HG03045 (cell line): ENCODE data around the gene ADAMTS14.

Experiments used
- ATAC-seq: cut with Tn5 transposase; IDR thresholded peaks from one replicate; pipeline ENCODE4 v1.9.1; 2021; ENCODE audit warnings: mild to moderate bottlenecking, moderate library complexity; ENCODE audit not compliant: unreplicated experiment

The ADAMTS14 gene

DNA sequence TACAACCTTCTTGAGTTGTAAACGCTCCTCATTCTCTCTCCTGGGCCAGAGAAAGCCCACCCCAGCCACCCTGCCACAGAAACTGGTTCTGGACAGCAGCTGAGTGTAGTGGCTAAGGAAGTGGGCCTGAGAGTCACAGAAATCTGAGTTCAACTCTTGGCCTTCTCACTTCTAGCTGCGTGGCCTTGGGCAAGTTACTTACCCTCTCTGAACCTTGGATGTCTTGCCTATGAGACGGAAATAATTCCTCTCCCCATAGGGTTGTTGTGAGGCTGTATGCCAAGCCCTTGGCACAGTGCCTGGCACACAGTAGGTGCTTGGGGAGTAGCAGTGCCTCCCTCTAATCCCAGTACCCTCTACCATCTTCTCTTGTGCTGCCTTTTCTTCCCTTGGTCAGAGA is 51.5 kb downstream of the ADAMTS14 start:
- no peak for ATAC-seq

DNA sequence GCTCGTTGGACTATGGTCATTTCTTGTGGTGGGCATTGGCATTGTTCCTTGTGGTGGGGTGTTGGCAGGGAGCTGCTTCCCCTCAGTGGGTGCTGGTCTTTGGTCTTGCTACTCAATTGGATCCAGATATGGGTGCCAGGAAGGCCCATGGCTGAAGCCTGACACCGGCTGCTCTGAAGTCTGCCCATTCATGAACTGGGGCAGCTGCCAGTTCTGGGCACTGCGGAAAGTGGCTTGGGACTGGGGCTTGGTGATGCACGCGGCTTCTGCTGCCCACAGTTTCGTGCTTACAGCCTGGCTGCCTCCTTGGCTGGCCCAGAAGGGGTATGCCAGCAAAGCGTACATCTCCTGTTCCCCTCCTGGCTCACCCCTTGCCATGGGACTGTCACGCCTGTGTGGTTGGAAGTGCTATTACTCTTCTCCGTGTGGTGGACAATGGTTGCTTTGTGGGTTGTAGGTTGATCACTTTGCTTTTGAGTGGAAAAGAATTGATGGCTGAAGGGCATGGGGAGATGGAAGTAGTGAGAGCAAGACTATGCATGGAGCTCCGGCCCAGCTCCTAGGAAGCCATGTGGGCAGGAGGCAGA is 54.7 kb downstream of the ADAMTS14 start:
- no peak for ATAC-seq

DNA sequence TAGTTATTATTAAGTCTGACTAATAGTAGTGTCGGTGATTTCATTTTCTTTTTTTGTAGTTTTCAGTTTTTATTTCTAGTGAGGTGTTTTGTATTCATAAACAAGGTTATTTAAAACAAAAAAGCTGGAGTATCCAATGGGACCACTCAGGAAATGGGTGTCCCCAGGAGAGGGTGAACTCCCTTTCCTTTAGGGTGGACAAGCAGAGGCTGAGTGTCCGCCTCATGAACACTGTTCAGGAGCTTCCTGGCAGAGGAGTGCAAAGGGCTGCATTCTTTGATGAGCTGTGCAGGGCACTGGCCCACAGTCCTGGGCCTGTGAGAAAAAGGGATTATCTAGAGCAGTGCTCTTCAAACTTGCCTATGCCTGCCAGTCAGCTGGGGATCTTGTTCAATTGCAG is 56.0 kb downstream of the ADAMTS14 start:
- no peak for ATAC-seq

DNA sequence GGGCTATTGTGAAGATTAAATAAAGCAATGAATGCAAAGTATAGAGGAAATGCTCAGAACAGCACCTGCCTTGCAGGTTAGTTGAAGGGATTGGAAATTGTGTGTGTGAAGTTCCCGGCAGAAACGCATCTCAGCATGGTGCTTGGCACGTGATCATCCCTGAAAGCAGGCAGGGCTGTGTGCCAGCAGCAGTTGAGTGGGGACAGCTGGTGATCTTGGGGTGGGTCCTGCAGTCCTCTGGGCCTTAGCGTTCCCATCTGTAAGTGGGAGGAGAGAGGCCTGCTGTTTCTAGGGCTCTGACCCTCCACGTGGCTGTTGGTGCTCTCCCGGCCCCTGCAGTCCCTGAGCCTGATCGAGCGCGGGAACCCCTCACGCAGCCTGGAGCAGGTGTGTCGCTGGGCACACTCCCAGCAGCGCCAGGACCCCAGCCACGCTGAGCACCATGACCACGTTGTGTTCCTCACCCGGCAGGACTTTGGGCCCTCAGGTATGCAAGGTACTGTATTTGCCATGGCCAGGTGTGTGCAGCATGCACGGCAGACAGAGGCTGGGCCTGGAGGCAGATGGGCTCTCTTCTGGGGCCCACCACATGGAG is 57.6 kb downstream of the ADAMTS14 start:
- no peak for ATAC-seq

DNA sequence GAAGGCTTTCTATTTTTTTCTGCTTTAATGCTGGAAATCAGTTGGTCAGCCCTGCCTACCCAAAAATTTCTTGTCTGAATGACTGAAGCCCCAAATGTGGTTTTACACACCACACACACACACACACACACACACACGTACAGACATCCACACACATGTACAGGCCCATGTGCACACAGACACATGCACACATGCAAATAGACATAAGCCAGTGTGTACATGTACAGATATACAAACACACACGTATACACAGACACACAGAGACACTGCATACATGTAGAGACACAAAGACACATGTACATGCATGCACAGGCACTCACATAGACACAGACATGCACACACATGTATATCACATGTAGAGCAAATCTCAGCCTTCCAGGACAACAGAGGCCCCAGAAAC is 58.6 kb downstream of the ADAMTS14 start:
- no peak for ATAC-seq

DNA sequence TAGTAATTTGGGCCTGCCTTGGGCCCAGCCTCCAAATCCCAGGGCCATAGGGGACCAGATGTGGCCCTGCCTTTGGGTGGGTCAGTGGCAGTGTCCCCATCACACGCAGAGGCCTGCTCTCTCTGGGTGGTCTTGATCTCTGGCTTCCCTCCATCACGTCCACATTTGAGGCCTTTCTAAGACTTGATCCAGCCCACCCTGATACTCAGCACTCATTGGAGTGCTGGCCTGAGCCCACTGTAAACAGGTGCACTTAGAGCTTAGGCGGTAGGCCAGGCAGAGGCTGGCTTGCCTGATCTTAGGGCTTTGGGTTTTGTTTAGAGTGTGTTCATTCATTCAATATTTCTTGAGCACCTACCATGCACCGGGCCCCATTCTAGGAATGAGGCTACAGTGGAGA is 60.3 kb downstream of the ADAMTS14 start:
- no peak for ATAC-seq

DNA sequence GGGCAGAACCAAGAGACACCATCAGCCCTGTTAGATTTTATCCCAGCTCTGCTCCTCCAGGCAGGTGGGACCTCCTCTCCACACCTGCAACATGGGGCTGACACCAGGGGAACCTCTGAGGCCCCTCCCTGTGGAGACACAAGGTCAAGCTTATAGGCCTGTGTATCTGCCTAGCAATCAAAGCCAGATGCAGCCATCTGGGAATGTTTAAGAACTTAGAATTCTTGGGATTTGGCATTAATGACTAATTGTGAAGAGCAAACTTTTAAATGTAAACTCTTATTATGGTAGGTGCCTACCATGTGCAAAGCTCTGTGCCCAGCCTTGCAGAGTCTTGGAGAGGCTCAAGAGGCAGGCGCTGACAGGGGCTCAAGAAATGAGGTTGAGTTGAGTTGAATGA is 60.7 kb downstream of the ADAMTS14 start:
- ATAC-seq: no peak

DNA sequence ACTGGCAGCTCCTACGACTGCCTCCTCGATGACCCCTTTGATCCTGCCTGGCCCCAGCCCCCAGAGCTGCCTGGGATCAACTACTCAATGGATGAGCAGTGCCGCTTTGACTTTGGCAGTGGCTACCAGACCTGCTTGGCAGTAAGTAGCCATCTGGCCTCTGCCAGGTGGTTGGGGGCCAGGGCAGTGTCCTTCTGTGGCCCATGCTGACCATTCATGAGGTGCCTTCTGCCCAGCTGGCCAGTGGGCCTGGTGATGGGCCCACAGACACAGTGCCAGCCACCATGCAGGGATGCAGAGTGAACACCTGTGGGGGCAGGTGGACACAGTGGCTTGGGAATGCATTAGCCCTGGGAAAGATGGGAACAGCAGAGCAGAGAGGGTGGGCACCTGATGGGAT is 62.9 kb downstream of the ADAMTS14 start:
- no peak for ATAC-seq

DNA sequence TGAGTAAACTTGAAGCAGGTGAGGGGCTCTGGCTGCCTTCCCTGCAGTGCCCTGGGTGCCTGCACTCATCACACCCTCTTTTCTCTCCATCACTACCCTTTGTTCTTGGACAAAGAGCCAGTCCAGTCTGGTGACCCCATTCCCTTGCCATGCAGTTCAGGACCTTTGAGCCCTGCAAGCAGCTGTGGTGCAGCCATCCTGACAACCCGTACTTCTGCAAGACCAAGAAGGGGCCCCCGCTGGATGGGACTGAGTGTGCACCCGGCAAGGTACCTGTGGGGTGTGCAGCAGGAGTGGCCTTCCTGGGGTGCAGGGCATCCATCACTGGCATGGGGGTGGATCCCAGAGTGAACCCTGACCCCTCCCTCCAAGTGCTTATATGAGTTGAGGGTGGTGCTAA is 64.2 kb downstream of the ADAMTS14 start:
- no peak for ATAC-seq

DNA sequence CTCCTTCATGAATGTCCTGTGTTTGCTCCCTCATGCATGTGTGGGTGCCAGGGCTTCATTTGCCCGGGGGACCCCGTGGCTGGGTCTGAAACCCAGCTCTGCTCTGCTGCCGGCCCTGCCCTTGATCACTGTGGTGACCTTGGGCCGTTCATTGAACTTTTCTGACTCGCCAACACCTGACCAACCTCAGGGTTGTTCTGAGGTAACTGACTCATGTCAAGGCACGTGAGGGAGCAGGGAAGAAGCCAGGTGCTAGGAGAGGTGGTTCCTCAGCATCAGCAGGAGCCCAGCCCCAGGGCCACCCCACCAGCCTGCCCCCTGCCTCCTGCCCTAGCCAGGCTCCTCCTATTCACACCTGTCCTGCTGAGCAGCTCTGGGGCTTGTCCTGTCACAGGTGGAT is 64.9 kb downstream of the ADAMTS14 start:
- no peak for ATAC-seq

DNA sequence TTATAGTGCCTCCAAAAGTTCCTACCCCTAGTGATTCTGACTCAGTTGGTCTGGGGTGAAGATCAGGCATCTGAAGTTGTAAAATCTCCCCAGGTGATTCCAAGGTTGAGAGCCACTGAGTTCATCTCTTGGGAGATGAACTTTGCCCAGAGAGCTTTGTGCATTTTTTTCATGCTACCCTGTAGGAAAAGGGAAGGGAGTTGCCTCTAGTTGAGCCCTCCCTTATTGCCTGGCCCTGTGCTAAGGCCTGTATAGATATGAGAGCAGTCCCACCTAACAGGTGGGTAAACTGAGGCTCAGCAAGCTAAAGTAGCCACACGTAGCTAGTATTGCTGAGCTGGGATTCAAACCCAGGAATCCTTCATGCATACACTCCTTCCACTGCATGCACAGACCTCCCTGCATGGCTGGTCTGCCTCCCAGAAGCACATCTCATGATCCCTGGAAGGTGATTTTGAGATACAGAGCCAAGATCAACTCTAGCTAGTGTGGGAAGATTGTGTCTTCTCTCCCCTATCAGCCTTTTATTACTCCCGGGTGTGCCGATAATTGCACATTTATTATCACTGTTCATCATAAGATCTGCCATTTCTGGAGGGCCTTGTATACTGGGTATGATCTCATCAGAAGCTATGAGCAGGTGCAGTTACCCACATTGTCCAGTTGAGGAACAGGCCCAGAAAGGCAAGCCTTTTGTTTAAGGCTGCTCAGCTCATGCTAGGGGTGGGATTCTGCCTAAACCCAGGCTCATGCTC is 65.9 kb downstream of the ADAMTS14 start:
- no peak for ATAC-seq

DNA sequence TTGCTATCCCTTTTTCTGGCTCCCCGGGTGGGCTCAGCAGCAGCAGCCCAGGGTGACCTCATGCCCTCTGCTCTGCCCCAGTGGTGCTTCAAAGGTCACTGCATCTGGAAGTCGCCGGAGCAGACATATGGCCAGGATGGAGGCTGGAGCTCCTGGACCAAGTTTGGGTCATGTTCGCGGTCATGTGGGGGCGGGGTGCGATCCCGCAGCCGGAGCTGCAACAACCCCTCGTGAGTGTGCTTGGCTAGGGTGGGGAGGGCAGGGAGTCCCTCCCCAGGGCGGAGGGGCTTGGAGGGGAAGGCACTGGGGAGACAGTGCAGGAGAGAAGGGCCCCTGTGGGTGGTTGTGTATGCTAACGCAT is 66.4 kb downstream of the ADAMTS14 start:
- ATAC-seq: no peak

DNA sequence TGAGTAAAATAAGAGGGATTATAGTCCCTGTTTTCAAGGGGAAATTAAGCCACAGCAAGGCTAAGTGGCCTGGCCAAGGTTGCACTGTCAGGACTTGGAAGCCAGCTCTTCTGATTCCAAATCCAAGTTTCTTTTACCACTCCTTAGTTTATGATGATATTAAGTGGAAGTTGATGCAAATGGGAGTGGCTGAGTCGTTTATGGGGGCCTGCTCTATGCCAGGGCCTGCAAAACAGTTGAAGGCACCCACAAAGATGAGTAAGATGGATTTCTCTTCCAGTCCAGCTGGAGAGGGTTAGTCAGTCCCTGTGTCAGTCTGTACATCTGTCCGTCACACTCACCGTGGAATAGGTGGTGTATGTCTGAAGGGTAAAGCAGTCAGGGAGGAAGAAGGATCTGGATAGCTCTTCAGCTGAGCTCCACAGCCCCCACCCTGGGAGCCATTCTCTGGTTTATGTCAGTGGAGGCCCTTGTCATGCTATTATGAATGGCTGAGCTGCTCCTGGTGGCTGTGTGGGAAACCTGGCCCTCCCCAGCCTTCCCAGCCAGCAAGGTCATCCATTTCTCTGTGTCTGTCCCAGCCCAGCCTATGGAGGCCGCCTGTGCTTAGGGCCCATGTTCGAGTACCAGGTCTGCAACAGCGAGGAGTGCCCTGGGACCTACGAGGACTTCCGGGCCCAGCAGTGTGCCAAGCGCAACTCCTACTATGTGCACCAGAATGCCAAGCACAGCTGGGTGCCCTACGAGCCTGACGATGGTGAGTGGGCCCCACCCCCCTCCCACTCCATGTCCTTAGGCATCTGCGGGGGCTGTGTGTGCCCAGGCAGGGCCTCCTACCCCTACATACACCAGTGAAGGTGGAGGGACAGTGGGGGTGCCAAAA is 68.3 kb downstream of the ADAMTS14 start:
- ATAC-seq: no peak

DNA sequence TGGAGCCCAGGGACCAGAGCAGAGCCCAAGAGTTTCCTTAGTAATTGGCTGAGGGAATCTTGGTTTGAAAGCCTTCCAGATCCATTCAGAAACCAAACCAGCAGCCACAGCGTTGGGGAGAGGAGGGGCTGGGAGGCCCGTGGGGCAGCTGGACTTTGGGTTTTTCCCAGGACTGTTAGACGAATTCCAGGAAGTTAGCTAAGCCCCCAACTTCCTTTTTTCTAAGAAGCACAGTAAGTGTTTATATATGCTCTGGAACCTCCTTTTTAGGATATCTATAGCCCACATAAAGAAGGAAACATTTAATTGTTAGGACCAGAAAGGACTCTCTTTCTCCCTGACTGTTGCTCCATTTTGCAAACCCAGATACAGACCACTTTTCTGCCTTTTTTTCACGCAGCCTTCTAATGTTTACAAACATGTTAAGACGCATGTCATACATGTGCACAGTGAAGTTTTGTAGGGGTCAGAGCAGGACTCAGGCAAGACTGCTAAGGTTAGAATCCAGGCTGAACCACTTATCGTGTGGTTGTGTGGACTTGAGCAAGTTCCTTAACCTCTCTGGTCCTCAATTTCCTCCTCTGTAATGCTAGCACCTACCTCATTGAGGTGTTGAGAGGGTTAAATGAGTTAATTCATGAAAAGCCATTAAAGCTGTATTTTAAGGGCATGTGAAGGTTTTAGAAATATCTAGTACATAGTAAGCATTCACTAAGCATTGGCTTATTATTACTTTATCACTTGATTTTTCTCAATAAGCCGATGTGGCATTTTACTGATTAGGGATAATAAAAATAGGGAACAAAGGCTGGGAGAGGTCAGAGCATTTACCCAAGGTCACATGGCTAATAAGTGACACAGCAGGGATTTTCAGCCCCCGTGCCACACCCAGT is 70.5 kb downstream of the ADAMTS14 start:
- ATAC-seq: no peak

DNA sequence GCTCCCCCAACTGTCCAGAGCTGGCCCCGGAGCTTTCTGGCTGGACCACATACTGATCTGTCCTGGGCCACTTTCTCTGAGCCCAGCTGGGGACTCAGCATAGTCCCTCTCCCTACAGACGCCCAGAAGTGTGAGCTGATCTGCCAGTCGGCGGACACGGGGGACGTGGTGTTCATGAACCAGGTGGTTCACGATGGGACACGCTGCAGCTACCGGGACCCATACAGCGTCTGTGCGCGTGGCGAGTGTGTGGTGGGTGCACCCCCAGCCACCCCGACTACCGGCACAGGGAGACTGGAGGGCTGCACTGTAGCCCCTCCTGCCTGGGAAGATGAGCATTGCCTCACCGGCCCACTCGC is 71.1 kb downstream of the ADAMTS14 start:
- ATAC-seq: no peak

DNA sequence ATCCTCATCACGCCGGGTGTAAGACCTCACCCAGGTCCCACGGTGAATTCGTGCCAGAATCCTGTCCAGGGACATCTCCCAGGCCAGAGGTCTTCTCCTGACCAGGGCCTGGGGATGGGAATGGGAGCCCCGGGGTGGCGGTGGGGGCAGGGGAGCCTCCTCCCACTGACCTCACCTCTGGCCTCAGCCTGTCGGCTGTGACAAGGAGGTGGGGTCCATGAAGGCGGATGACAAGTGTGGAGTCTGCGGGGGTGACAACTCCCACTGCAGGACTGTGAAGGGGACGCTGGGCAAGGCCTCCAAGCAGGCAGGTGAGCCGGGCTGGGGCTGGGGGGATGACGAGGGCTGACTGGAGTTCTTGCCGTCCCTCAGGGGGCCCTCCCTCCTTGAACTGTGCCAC is 71.6 kb downstream of the ADAMTS14 start:
- no peak for ATAC-seq

DNA sequence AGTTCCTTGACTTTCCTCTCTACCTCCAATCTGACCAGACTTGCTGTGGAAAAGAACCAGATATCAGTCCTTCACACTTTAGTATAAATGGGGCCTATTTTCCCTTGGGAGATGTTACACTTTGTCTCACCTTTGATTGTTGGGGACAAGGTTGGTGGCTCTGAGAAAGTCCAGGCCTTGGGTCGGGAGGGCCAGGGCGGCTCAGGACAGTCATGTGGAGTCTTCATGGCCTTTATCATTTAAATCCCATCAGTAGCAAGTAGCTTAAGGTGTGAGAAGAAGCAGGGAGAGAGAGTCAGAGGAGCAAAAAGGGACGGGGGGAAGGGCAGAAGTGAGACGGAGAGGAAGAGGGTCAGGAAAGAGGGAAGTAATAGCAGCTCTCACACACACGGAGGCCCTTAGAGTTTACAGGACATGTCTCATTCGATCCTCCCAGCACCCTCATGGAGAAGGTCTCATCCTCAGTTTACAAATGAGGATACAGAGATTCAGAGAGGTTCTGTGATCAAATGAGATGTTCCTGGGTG is 72.4 kb downstream of the ADAMTS14 start:
- no peak for ATAC-seq

DNA sequence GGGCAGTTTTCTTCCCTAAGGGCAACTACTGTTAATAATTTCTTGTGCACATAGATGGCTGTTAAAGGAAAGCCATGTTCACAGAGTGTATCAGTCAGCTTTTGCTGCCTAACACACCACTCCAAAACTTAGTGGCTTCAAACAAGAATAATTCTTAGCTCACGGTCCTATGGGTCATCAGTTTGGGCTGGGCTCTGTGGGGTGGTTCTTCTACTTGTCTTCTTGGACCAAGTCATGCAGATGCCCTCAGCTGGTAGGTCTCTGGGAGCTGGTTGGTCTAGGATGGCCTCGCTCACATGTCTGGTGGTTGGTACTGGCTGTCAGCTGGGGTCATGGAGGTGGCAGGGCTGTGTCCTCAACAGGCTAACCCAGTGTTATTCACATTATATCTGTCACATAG is 73.2 kb downstream of the ADAMTS14 start:
- ATAC-seq: no peak

DNA sequence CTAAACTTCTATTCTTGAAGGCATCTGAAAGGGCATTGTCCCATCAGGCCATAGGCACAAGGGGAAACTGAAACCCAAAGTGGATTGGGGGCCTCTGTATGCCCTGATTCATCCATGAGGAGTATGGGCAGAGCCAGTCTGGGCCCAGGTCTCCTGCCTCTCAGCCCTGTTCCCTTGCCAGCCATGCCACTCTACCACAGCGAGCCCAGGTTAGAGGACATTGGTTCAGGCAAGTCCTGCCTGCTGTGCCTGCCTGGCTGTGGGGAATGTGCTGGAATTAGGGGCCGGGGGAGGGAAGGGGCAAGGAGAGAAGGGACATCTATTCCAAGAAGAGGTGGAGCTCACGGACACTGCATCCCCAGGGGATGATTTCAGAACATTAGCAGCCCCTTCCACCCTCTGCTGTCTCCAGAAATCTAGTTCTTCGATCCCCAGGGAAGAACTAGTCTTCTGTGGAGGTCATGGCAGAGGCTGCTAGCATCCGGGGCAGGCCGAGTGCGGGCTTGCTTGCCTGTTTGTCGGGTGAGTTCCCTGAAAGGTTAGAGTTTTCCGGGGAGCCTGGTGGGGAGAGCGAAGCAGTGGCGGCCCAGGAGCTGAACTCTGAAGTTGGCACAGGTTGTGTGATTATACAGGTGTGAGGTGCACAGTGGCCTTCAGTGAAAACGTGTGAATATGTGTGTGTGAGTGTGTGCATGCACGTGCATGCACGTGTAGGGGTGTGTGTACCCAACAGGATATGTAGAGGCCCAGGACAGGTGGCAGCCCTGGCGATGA is 75.1 kb downstream of the ADAMTS14 start:
- ATAC-seq: no peak

DNA sequence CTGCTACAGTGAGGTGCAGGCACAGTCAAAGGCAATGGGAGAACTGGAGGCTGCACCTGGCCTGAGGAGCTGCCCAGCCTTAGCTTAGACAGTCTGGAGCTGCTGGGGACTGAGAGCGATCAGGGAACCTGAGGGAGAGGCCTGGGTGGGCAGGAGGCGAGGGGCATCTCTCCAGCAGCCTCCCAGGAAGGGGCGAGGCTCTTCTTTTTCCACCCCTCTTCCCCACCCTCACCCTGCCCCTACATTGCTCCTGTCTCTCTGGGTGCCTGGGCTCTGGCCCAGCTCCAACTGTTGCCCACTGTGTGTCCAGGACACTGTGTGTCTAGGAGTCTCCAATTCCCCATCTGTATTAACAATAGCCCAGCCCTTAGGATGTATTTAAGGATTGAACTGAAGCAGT is 76.0 kb downstream of the ADAMTS14 start:
- no peak for ATAC-seq
